ENCODE results near the gene VSIG2.

Gene VSIG2

GRCh38 chr11:124762624-124763155 is 10.6 kb upstream of the VSIG2 start:
- no peak for TF ChIP-seq CTCF (conservative IDR thresholded peaks at IDR 0.05; ENCODE audit: low read depth, low read length)
- DNase-seq (ENCODE audit: low read depth): no peak
- H3K4me3 ChIP-seq (ENCODE audit: low read depth, low read length): peak overlapping the region; percentile 55

GRCh38 chr11:124762105-124762623 is 10.1 kb upstream of the VSIG2 start, which contains the start of gene ESAM:
Gene ESAM (minus strand): TSS chr11:124762290. CDS start chr11:124762154, 136 bp downstream.
- TF ChIP-seq CTCF (conservative IDR thresholded peaks at IDR 0.05; ENCODE audit: low read depth, low read length): no peak
- H3K4me3 ChIP-seq (ENCODE audit: low read depth, low read length): peak within 1 kb of the TSS; percentile 55
- no peak for DNase-seq (ENCODE audit: low read depth)

GRCh38 chr11:124761301-124762104 is 9.4 kb upstream of the VSIG2 start:
- H3K4me3 ChIP-seq (ENCODE audit: low read depth, low read length): no peak overlapping the region
- TF ChIP-seq CTCF (conservative IDR thresholded peaks at IDR 0.05; ENCODE audit: low read depth, low read length): no peak
- DNase-seq (ENCODE audit: low read depth): no peak

GRCh38 chr11:124760806-124761205 is 8.8 kb upstream of the VSIG2 start:
- TF ChIP-seq CTCF (conservative IDR thresholded peaks at IDR 0.05; ENCODE audit: low read depth, low read length): no peak
- DNase-seq (ENCODE audit: low read depth): no peak
- no peak overlapping the region for H3K4me3 ChIP-seq (ENCODE audit: low read depth, low read length)

GRCh38 chr11:124760205-124760652 is 8.2 kb upstream of the VSIG2 start:
- H3K4me3 ChIP-seq (ENCODE audit: low read depth, low read length): no peak overlapping the region
- no peak for TF ChIP-seq CTCF (conservative IDR thresholded peaks at IDR 0.05; ENCODE audit: low read depth, low read length)
- no peak for DNase-seq (ENCODE audit: low read depth)

- no peak for DNase-seq (ENCODE audit: low read depth)
- no peak overlapping the region for H3K4me3 ChIP-seq (ENCODE audit: low read depth, low read length)
- no peak for TF ChIP-seq CTCF (conservative IDR thresholded peaks at IDR 0.05; ENCODE audit: low read depth, low read length)
Measured at GRCh38 chr11:124759266-124760204, 7.5 kb upstream of the VSIG2 start.
